Mesenteric fat pad (tissue), 1 donor: ENCODE results near the gene MXI1. TPM values are rescaled to one million over a fixed set of nuclear protein-coding genes. Genes with fewer than 3 reads are reported as not detected.
"Not testable (repeated sequence)": the region's sequence is repeated elsewhere in the genome, so short reads cannot be mapped to it uniquely, and the experiment has no call there.

Experiments used
- DNase-seq: peaks from one replicate; pipeline ENCODE4 v3.0.0-alpha.2; 2020; ENCODE audit warnings: low spot score
- total RNA-seq: library from RNA; stranded (reverse); fragmentation: NEBNext Ultra II Directional; extraction: Animal tissue kit (Norgen Biotek cat#: 25700); gene quantifications from one replicate; pipeline ENCODE4 v1.2.1, GENCODE V29; 2021
- donor health status: DM: yes; HTN: yes; CAD: no.

Gene MXI1
- total RNA-seq, 1 donor from 2014 or later = 23.7 TPM

DNA sequence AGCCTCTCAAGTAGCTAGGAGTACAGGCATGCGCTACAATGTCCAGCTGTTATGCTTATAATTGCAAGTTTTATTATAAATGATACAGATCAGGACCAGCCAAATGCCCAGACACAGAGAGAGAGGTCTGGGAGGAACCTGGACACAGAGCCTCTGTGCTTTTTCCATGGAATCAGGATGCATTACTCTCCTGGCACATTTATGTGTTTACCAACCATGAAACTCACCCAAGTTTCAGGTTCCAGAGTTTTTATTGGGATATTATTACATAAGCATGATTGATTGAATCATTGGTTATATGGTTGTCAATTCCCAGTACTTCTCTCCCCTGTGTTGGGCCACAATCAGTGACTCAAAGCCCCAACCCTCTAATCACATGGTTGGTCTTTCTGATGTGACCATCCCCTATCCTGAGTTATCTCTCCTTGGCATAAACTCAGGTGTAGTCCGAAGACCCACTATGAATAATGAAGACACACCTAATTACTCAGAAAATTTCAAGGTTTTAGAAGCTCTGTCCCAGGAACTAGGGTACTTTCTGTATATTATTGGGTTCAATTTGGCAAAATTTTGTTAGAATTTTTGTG, 30.6 kb downstream of the MXI1 start:
- no peak for DNase-seq

DNA sequence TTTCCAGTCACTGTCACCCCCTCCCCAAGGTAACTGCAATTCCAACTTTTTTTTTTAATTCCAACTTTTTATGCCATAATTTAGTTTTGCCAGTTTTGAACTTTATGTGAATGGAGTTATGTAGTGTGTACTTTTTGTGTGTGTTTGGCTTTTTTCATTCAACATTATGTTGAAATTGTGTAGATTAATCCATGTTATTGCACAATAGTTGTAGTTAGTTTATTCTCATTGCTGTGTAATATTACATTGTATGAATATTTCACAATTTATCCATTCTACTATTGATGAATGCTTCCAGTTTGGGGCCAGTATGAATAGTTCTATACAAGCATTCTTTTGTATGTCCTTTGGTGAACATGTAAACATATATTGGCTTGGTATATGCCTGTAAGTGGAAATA, 32.5 kb downstream of the MXI1 start:
- DNase-seq = no peak

DNA sequence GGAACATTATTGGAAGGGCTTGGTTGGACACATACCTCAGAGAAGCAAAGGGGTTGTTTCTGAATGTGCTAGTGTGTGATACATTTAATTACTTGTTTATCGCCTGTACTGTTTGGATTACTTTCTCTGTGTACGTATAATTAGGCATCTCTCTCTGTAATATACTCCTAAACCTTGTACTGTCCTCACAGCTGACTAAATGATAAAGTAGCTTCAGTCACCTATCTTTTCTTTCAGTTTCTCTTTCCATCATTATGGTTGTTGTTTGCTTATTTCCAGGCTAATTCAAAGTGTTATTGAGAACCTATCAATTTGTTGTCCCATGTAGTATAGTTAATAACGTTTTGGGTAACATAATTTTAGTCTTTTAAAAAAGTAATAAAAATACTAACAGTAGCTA, 34.0 kb downstream of the MXI1 start:
- DNase-seq = no peak

DNA sequence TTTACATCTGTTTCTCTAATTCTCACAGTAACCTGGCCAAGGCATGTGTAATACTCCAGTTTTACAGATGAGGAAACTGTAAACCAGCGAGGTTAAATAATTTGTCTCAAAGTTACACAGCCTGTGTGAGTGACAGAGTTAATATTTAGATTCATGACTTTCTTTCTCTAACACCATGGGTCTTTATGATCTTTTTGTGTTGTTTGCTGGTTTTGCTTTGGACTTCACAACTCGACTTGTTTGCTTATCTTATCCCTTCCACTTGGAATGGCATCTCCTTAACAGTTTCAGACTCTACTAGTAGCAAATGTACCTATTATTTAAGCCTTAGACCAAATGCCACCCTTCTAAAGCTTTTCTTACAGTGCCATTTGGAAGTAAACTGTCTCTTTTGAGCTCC, 34.4 kb downstream of the MXI1 start:
- DNase-seq = no peak

DNA sequence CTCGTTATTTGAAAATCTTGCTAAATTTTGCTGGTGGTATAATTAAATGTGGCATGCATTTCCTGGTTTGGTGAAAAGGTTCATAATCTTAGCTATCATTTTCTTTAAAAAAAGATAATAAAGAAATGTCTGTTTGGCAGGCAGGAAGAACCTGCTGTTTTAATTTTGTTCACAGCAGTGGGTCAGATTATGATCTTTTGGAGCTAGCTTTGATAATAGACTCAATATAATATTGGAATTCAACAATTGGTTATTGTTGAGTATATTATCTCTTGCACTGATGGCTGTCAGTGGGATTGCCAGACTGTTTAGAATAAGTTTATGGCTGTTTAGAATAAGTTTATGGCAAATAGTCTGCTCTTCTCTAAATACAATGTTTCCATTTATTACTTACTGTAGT, 35.1 kb downstream of the MXI1 start:
- DNase-seq = no peak

DNA sequence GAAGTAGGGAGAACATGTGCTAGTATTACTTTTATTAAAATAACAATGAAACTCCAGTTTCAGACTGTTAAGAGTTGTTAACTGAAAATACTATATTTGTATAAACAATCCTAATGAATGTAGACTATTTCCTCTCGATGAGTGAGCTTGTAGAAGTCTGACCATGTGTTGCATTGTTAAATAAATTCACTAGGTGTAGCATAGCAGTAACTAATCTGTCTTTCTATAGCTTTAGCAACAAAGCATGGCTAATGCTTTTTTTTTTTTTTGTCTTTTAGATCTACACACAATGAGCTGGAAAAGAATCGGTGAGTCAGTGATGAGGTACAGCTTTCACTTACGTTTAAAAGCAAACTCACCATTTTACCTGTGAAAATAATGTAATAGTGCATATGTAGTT, 37.1 kb downstream of the MXI1 start:
- DNase-seq = no peak

DNA sequence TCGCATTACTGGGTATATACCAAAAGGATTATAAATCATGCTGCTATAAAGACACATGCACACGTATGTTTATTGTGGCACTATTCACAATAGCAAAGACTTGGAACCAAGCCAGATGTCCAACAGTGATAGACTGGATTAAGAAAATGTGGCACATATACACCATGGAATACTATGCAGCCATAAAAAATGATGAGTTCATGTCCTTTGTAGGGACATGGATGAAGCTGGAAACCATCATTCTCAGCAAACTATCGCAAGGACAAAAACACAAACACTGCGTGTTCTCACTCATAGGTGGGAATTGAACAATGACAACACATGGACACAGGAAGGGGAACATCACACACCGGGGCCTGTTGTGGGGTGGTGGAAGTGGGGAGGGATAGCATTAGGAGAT, 40.4 kb downstream of the MXI1 start:
- DNase-seq = not testable (repeated sequence)

DNA sequence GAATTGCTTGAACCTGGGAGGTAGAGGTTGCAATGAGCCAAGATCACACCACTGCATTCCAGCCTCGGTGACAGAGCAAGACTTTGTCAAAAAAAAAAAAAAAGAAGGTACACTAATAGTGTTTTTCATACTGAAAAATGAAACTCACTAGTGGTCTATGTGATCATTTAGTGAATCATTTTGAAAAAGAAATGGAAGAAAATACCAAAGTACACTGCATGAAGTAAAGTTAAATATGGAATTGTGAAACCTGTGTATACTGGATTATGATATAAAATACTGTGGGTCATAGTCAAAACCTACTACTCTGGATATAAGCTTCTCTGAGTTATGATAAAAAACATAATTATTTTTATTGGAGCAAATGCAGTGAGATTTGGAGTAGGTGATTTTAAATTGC, 42.1 kb downstream of the MXI1 start:
- not testable (repeated sequence) for DNase-seq

DNA sequence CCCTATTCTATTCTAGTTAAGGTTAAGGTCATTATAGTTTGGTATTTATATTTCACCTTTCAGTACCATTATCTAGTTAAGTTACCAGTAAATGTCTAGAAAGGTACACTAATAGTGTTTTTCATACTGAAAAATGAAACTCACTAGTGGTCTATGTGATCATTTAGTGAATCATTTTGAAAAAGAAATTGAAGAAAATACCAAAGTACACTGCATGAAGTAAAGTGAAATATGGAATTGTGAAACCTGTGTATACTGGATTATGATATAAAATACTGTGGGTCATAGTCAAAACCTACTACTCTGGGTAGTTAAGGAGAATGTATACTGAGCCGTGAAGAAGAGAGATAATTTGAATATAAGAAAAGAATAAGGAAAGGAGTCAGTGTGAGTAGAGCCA, 44.0 kb downstream of the MXI1 start:
- DNase-seq = not testable (repeated sequence)

DNA sequence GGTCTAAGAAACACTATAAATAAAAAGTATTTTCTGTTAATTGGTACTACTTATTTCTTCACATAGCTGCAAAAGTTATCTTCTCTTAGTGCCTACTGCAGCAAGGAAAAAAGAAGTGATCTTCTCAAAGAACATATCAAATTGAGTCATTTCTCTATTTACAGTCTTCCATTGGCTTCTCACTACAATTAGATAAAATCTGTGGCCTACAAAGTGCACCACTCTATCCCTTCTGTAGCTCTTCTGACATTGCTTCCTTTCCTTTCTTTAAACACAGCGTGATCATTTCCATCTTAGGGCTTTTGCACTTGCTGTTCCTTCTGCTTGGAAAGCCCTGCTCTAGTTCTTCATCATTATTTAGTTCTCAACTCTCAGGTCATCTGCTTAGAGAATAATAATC, 44.7 kb downstream of the MXI1 start:
- no peak for DNase-seq

DNA sequence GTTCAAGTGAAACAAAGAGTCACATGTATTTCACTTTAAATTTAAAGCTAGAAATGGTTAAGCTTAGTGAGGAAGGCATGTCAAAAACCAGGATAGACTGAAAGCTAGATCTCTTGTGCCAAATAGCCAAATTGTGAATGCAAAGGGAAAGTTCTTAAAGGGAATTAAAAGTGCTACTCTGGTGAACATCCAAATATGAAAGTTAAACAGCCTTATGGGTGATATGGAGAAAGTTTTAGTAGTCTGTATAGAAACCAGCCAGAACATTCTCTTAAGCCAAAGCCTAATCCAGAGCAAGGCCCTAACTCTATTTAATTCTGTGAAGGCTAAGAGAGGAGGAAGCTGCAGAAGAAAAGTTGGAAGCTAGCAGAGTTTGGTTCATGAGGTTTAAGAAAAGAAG, 47.1 kb downstream of the MXI1 start:
- no peak for DNase-seq

DNA sequence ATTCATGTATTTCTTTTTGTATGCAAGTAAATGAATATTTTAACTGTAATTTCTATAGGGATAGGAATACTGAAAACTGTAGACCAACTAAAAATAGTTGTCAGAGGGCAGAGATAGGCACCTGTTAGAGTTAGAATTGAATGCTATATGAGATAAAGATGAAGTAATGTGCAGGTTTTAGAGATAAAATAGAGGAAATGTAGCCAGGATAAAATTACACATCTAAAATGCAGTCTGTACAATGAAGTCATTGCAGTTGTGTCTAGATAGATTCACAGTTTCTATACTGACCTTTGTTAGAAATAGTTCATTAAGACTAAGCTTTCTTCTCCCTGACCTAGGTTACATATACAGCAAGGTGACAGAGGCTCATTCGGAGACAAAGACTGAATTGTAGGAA, 51.1 kb downstream of the MXI1 start:
- no peak for DNase-seq

DNA sequence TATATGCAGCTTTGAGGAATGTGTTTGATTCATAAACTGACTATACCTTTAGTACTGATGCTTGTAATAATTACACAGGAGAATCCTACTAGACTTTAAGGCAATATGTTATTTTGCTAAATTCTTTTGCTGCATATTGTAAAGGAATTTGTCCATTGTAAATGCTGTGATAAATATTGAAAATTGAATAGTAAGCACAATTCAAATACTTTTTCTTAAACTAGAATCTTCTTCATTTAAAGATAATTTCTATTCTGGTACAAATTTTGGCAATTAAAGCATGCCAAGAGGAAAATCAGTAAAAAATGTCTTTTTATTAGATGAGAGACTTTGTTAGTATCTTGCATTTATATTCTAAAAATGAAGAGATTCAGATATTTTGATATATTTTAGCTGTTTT, 51.9 kb downstream of the MXI1 start:
- DNase-seq = no peak

DNA sequence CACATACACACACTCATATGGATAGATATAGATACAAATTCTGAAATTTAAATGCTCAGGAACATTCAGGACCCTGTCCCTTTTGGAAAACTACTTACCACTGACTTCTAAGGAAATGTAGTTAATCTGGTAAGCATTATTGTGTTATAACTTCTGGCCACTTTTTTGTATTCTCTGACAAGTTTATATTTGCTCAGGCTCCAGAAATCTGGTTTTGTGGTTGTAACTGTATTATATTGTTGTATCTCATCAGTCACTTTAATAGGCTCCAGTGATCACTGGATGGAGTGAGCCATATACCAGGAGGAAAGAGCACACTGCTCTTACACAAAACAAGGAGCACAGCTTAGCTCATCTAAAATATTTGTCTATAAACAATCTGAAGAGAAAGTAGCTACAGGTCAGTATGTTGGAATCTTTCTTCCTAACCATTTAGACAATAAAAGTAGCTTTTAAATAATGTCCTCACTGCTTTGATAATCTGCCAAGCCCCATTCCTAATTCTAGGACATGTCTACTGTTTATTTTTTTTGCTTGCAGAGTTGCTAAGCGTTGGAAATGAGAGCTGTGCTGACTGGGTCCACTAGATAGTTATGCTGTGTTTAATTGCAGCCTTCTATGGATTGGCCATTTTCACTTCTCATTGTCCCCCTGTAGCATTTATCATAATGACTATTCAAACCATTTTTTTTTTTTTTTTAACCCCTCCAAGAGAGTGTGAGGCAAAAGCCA, 53.5 kb downstream of the MXI1 start:
- DNase-seq = no peak

DNA sequence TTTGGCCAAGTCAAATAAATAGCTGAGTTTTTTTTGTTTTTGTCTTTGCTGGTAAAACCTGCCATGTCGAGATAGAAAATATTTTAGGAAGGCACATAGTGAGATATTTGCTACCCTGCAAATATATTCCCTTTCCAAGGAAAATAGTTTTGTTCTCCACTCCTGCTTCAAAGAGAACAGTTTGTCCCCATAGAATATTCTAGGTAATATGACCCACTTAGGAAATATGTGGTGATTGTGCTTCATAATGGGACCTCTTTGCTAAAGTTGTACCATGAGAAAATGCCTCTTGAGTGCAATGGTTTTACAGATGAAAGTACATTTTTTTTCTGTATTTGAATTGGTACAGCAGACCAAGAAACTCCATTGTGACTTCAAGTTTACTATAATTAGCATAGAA, 55.8 kb downstream of the MXI1 start:
- DNase-seq = no peak

DNA sequence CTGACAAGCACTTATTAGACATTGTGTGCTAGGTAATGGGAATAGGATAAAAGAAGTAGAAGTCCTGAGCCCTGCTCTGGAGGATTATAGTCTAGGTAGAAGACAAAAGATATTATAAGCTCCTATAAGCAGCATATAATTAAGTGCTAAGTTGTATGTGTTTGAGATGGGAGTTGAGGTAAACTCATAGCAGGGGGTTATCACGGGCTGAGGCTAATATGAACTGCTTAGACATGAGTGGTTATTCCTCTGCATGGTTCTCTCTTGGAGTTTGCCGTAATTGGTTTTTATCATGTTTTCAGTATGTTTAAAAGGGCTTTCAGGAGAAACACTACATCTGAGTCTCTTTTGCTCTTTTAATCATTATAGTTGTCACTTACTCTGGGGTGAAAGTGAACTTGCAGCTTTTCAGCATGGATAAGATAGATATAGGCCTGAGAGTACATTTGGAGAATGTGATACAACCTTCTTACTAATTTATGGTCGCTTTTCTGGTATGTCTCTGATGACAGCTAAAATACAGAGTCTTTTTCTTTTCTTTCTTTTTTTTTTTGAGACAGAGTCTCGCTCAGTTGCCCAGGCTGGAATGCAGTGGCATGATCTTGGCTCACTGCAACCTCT, 58.3 kb downstream of the MXI1 start:
- DNase-seq = no peak

DNA sequence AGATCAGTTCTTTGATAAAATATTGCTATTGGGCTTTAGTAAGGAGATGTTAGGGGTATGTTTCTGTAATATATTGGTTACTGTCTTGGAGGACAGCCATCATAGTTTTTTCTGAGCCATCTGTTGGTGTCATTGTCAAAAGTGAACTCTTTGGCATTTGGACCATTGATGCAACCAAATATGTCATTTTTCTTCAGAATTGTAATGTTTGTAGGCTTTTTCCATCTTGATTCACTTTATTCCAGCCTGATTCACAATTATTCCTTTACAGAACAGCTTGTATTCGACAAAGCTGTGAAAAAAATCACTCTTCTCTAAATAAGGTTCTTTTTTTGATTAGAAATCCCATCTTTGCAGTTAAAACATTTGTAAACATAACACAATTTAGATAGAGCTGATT, 59.9 kb downstream of the MXI1 start:
- DNase-seq = no peak

DNA sequence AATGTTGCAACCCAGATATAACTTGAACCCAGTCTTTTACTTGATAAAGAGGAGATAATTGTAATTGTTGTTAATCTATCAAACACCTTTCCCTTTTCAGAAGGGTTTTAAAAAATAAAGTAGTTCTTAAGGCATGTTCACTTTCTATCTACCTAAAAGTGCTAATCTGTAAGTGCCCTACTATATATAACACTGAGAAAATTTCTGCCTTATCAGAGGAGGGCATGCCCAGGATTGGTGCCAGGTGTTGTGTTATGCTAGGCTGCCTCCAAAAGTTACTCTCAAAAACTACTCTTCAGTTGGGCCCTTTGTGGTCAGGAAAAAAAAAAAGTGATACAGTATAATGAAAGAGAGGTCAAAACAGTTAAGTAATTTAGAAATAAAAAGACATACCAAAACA, 61.0 kb downstream of the MXI1 start:
- no peak for DNase-seq

DNA sequence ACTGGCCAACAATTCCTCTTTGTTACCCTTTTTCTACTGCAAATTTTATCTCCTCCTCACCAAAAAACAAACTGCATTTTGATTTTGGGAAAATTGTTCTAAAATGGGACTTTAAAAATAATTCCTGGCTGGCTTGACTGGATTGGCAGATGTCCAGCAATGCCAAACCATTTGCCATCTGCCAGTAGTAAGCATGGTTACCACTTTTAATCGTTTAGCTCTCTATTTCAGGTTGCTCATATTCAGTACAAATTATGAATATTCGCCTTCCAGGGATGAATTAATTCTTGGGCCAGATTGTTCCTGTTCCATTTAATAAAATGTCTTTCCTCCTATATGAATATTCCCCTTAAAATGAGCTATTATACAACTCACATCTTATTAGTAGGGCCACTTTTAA, 61.6 kb downstream of the MXI1 start:
- no peak for DNase-seq

DNA sequence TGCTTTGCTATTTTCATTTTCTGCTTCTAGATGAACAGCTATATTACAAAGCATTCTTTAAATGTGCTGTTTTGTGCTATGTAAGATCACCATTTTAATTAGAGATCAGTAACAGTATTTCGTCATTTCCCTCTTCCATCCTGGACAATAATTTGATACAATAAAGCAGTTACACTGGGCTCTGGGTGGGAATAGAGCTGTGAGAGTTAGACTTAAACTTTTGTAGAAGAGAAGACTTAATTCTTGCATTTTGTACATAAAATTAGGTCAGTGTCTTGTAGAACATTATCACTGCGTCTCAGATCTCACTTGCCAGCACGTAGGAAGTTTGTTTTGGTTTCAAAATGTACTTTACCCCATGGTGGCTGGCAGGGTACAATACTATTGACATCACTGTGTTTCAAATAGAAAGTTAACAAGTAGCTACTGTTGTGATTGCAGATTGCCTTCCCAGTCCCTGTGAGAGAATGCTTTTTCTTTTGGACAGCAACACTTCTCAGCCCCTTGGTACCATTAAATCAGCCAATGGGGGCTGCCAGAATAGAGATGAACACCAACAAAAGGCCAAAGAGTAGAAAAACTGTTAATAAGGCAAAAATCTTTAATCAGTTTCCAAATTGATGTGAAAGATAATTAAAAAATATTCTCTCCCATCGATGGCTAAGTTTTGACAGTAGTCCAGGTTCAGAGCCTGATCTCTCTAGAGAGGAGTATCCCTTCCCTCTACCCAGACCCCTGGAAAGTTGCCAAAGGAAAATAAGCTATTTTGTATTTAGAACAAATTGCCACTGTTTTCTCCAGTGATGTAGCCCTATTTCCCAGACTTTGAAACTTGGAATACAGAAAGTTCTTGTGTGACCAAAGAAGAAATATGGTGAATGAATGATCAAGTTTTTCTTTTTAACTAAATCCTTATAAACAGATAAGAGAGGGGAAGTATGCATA, 62.2 kb downstream of the MXI1 start:
- DNase-seq = no peak

DNA sequence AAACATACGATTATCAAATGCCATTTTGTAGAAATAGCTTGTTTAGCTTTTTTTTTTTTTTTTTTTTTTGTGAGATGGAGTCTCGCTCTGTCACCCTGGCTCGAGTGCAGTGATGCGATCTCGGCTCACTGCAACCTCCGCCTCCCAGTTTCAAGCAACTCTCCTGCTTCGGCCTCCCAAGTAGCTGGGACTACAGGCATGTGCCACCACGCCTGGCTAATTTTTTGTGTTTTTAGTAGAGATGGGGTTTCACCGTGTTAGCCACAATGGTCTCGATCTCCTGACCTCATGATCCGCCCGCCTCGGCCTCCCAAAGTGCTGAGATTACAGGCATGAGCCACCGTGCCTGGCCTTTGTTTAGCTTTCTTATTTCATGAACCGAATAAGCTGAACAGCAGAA, 65.6 kb downstream of the MXI1 start:
- not testable (repeated sequence) for DNase-seq

DNA sequence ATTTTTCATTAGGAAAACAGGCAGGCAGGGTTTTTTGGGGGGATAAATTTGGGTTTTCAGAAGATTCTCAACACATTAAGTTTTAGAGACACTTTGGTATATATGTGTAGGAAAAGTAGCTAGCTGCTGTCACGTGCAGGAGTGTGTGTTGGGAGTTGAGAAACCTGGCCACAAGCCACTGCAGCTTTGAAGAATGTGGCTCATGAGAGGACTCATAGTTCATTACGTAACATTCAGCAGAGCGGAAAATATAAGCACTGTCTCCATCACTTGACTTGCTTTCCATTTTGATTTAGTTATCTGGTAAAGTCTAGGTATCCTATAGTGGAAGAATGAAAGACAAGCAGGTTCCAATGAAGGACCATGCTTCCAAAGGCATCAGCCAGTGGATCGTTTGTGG, 66.1 kb downstream of the MXI1 start:
- DNase-seq = no peak
